ENCODE data around the gene IFIT1. TPM values are rescaled to one million over a fixed set of nuclear protein-coding genes. Genes with fewer than 3 reads are reported as not detected.
"Not testable (repeated sequence)": the region's sequence is repeated elsewhere in the genome, so short reads cannot be mapped to it uniquely, and the experiment has no call there.

IFIT1 gene
- total RNA-seq, 2 experiments from 2014 or later, result 45.7 to 48.4 TPM

GRCh38 chr10:89442289-89442688 lies 49.9 kb downstream of the IFIT1 start:
- H3K9me3 Mint-ChIP-seq, result peaks cover 1% of the 10 kb centered on the region
- H3K27me3 Mint-ChIP-seq, result peaks cover 8% of the 10 kb centered on the region
- no peak overlapping the region for H3K27ac Mint-ChIP-seq
- no peaks in the 10 kb centered on the region for H3K4me1 Mint-ChIP-seq
- DNase-seq, result no peak
- ATAC-seq (ENCODE audit: low read depth), result no peak
- POLR2A ChIA-PET, result no interaction called here
- H3K4me3 Mint-ChIP-seq, result no peak overlapping the region
- no peaks in the 10 kb centered on the region for H3K36me3 Mint-ChIP-seq

GRCh38 chr10:89444819-89445218 lies 52.4 kb downstream of the IFIT1 start:
- H3K36me3 Mint-ChIP-seq; H3K9me3 Mint-ChIP-seq; ATAC-seq (ENCODE audit: low read depth); H3K27ac Mint-ChIP-seq; H3K4me1 Mint-ChIP-seq; H3K4me3 Mint-ChIP-seq; H3K27me3 Mint-ChIP-seq; POLR2A ChIA-PET; DNase-seq: not testable (repeated sequence)

GRCh38 chr10:89450901-89451300 lies 58.5 kb downstream of the IFIT1 start:
- POLR2A ChIA-PET, result no interaction called here
- Mint-ChIP-seq H3K9me3 (peaks cover 1% of the 10 kb centered on the region), H3K36me3 (no peaks in the 10 kb centered on the region), H3K4me1 (no peaks in the 10 kb centered on the region), H3K4me3 (no peak overlapping the region), H3K27ac (no peak overlapping the region), H3K27me3 (peaks cover 4% of the 10 kb centered on the region)
- ATAC-seq (ENCODE audit: low read depth), result no peak
- DNase-seq, result no peak

GRCh38 chr10:89452193-89452592 lies 59.8 kb downstream of the IFIT1 start:
- DNase-seq (no peak), ATAC-seq (ENCODE audit: low read depth) (no peak)
- POLR2A ChIA-PET, result no interaction called here
- Mint-ChIP-seq H3K27ac (no peak overlapping the region), H3K36me3 (no peaks in the 10 kb centered on the region), H3K4me3 (no peak overlapping the region), H3K27me3 (peaks cover 8% of the 10 kb centered on the region), H3K4me1 (no peaks in the 10 kb centered on the region), H3K9me3 (no peaks in the 10 kb centered on the region)

GRCh38 chr10:89454561-89455347 lies 62.3 kb downstream of the IFIT1 start:
- DNase-seq (no peak), ATAC-seq (ENCODE audit: low read depth) (no peak)
- POLR2A ChIA-PET, result no interaction called here
- Mint-ChIP-seq H3K27ac (no peak overlapping the region), H3K36me3 (no peaks in the 10 kb centered on the region), H3K9me3 (no peaks in the 10 kb centered on the region), H3K27me3 (peaks cover 17% of the 10 kb centered on the region), H3K4me1 (no peaks in the 10 kb centered on the region), H3K4me3 (no peak overlapping the region)

Other genes with a start within 250 kb of the IFIT1 start
- gene CH25H, start 185.3 kb upstream of the IFIT1 start, total RNA-seq, result not detected
- 10 to 100 TPM; 35.9 to 42.8 TPM for gene LIPA, start 140.8 kb upstream of the IFIT1 start, total RNA-seq
- gene IFIT2, start 90.6 kb upstream of the IFIT1 start, total RNA-seq, result 10 to 100 TPM; 18.5 to 21.6 TPM
- 10 to 100 TPM; 72.5 to 75.6 TPM for gene IFIT3, start 64.6 kb upstream of the IFIT1 start, total RNA-seq
- gene IFIT1B, start 14.6 kb upstream of the IFIT1 start, total RNA-seq, result not detected
- 10 to 100 TPM; 30.7 to 32.2 TPM for gene IFIT5, start 21.9 kb downstream of the IFIT1 start, total RNA-seq
- not detected for gene SLC16A12, start 143.0 kb downstream of the IFIT1 start, total RNA-seq

All from activated naive CD8-positive, alpha-beta T cell treated with anti-CD3 and anti-CD28 coated beads, Interleukin-2, amount 10 ng/mL, durations not matched to agents 7 days and 5 days (primary cell).